Spleen (tissue), 7 donors: ENCODE measurements around the gene KMO.

ENCODE experiments used
- CTCF ChIP-seq, 11 experiments: fragments of 200-600 bp in 7 of 11; fragments of 450-650 bp in 4 of 11; sonication (generic) in 4 of 11; IDR thresholded peaks in 8 of 11; conservative IDR thresholded peaks in 3 of 11; 1 replicate in 7 of 11; 2 replicates in 4 of 11; pipeline versions ENCODE4 v1.4.0 to v1.8.0; 2016 to 2021; ENCODE audit warnings: antibody characterized with exemption in 11 of 11, inconsistent platforms in 4 of 11, mild to moderate bottlenecking in 1 of 11
- POLR2A ChIP-seq, 3 donors: fragments of 450-650 bp; IDR thresholded peaks; one replicate each; pipeline ENCODE4 v1.5.1; 2017; ENCODE audit warnings: antibody characterized with exemption in 3 of 3, mild to moderate bottlenecking in 1 of 3
- POLR2AphosphoS5 ChIP-seq, 3 donors: sonication (generic); formaldehyde crosslinking; IDR thresholded peaks; one replicate each; pipeline ENCODE4 v1.5.1; 2017; ENCODE audit warnings: antibody characterized with exemption in 3 of 3
- donor health status: DM: no; HTN: no; CAD: no; lungs with moderate emphysema.
- donor health status: DM: no; HTN: no; CAD: no.
- donor health status: DM: no; HTN: no; CAD: no.

GRCh38 chr1:241630476-241630875 is 98.3 kb downstream of the KMO start:
- TF ChIP-seq CTCF (IDR thresholded peaks at IDR 0.05 in 8 of 11, conservative IDR thresholded peaks at IDR 0.05 in 3 of 11) (no peak), POLR2A (IDR thresholded peaks at IDR 0.05) (no peak), POLR2AphosphoS5 (IDR thresholded peaks at IDR 0.05) (no peak)
